Activated naive CD4-positive, alpha-beta T cell treated with anti-CD3 and anti-CD28 coated beads, Interleukin-2, amount 10 ng/mL, durations not matched to agents 7 days and 5 days (primary cell): ENCODE measurements around the gene VRK1.

Experiments used
- CTCF ChIA-PET: fragments of 350-600 bp; sonication (Branson Sonifier 250); formaldehyde crosslinking; loops from one replicate; lab custom pipeline; 2021; ENCODE audit warnings: antibody characterized with exemption; lab: Charles Lee
- DNase-seq: peaks from one replicate; pipeline ENCODE4 v3.0.0-alpha.2; 2020
- H3K27ac Mint-ChIP-seq: one replicate; pipeline ENCODE4 v1.8.0; 2021; ENCODE audit warnings: mild to moderate bottlenecking, moderate library complexity, mixed read lengths
- H3K27me3 Mint-ChIP-seq: one replicate; pipeline ENCODE4 v1.8.0; 2021; ENCODE audit warnings: mild to moderate bottlenecking, mixed read lengths
- H3K36me3 Mint-ChIP-seq: one replicate; pipeline ENCODE4 v1.8.0; 2021; ENCODE audit warnings: mixed read lengths
- H3K4me1 Mint-ChIP-seq: one replicate; pipeline ENCODE4 v1.8.0; 2021; ENCODE audit warnings: mixed read lengths
- H3K4me3 Mint-ChIP-seq: one replicate; pipeline ENCODE4 v1.8.0; 2021; ENCODE audit warnings: mild to moderate bottlenecking, moderate library complexity, mixed read lengths
- H3K9me3 Mint-ChIP-seq: one replicate; pipeline ENCODE4 v1.8.0; 2021; ENCODE audit warnings: mixed read lengths

The VRK1 gene

GRCh38 chr14:96798956-96799355 lies 1.8 kb downstream of the VRK1 start:
- DNase-seq = no peak
- CTCF ChIA-PET = interaction anchor here (1.0 kb wide), 1 partner anchor 27 kb away, joined by 4 read pairs; no protein-coding TSS in a partner anchor
- peaks cover 12% of the 10 kb centered on the region for H3K27me3 Mint-ChIP-seq
- H3K9me3 Mint-ChIP-seq = no peaks in the 10 kb centered on the region
- H3K27ac Mint-ChIP-seq = no peak overlapping the region
- peaks cover 3% of the 10 kb centered on the region for H3K36me3 Mint-ChIP-seq
- H3K4me1 Mint-ChIP-seq = peaks cover 47% of the 10 kb centered on the region
- H3K4me3 Mint-ChIP-seq = peak overlapping the region; percentile 93

GRCh38 chr14:96799489-96800054 lies 2.4 kb downstream of the VRK1 start:
- no peak overlapping the region for H3K27ac Mint-ChIP-seq

GRCh38 chr14:96801931-96802330 lies 4.7 kb downstream of the VRK1 start:
- peaks cover 47% of the 10 kb centered on the region for H3K4me1 Mint-ChIP-seq

More at GRCh38 chr14:96799489-96800054, 2.4 kb downstream of the VRK1 start:
- H3K4me1 Mint-ChIP-seq = peaks cover 53% of the 10 kb centered on the region
- peaks cover 6% of the 10 kb centered on the region for H3K36me3 Mint-ChIP-seq
- no peak for DNase-seq
- H3K27me3 Mint-ChIP-seq = peaks cover 9% of the 10 kb centered on the region
- H3K4me3 Mint-ChIP-seq = no peak overlapping the region
- H3K9me3 Mint-ChIP-seq = no peaks in the 10 kb centered on the region
- CTCF ChIA-PET = interaction anchor here (1.0 kb wide), 1 partner anchor 26 kb away, joined by 4 read pairs; no protein-coding TSS in a partner anchor

GRCh38 chr14:96802963-96803362 lies 5.8 kb downstream of the VRK1 start:
- no peak for DNase-seq
- Mint-ChIP-seq H3K36me3 (peaks cover 17% of the 10 kb centered on the region), H3K9me3 (no peaks in the 10 kb centered on the region), H3K27me3 (no peaks in the 10 kb centered on the region), H3K4me3 (no peak overlapping the region), H3K27ac (no peak overlapping the region), H3K4me1 (peaks cover 43% of the 10 kb centered on the region)
- CTCF ChIA-PET = no interaction called here

More at GRCh38 chr14:96801931-96802330, 4.7 kb downstream of the VRK1 start:
- Mint-ChIP-seq H3K4me3 (no peak overlapping the region), H3K27me3 (no peaks in the 10 kb centered on the region), H3K36me3 (peaks cover 17% of the 10 kb centered on the region), H3K9me3 (no peaks in the 10 kb centered on the region), H3K27ac (no peak overlapping the region)
- DNase-seq = no peak
- CTCF ChIA-PET = interaction anchor here (1.2 kb wide), 1 partner anchor 51 kb away, joined by 6 read pairs; no protein-coding TSS in a partner anchor

GRCh38 chr14:96803958-96804357 lies 6.8 kb downstream of the VRK1 start:
- no peaks in the 10 kb centered on the region for H3K9me3 Mint-ChIP-seq
- no peak for DNase-seq
- H3K36me3 Mint-ChIP-seq = peaks cover 22% of the 10 kb centered on the region
- H3K4me3 Mint-ChIP-seq = no peak overlapping the region
- H3K27me3 Mint-ChIP-seq = no peaks in the 10 kb centered on the region
- H3K27ac Mint-ChIP-seq = no peak overlapping the region
- peaks cover 33% of the 10 kb centered on the region for H3K4me1 Mint-ChIP-seq
- CTCF ChIA-PET = interaction anchor here (0.6 kb wide), 1 partner anchor 33 kb away, joined by 3 read pairs; no protein-coding TSS in a partner anchor

GRCh38 chr14:96804895-96805294 lies 7.7 kb downstream of the VRK1 start:
- H3K27me3 Mint-ChIP-seq = no peaks in the 10 kb centered on the region
- H3K27ac Mint-ChIP-seq = no peak overlapping the region
- CTCF ChIA-PET = no interaction called here
- H3K4me1 Mint-ChIP-seq = peaks cover 29% of the 10 kb centered on the region
- DNase-seq = no peak
- H3K36me3 Mint-ChIP-seq = peaks cover 24% of the 10 kb centered on the region
- no peaks in the 10 kb centered on the region for H3K9me3 Mint-ChIP-seq
- no peak overlapping the region for H3K4me3 Mint-ChIP-seq

GRCh38 chr14:96805956-96806355 lies 8.8 kb downstream of the VRK1 start:
- Mint-ChIP-seq H3K27ac (no peak overlapping the region), H3K4me3 (no peak overlapping the region), H3K36me3 (peaks cover 31% of the 10 kb centered on the region), H3K27me3 (no peaks in the 10 kb centered on the region), H3K9me3 (no peaks in the 10 kb centered on the region), H3K4me1 (peaks cover 23% of the 10 kb centered on the region)
- no peak for DNase-seq
- CTCF ChIA-PET = no interaction called here

- no peak overlapping the region for H3K27ac Mint-ChIP-seq
- H3K27me3 Mint-ChIP-seq = no peaks in the 10 kb centered on the region
- peaks cover 29% of the 10 kb centered on the region for H3K4me1 Mint-ChIP-seq
- DNase-seq = no peak
- peaks cover 34% of the 10 kb centered on the region for H3K36me3 Mint-ChIP-seq
- H3K9me3 Mint-ChIP-seq = no peaks in the 10 kb centered on the region
- H3K4me3 Mint-ChIP-seq = no peak overlapping the region
- CTCF ChIA-PET = no interaction called here
Observed at GRCh38 chr14:96806836-96807235, 9.7 kb downstream of the VRK1 start.

GRCh38 chr14:96808619-96809406 lies 11.6 kb downstream of the VRK1 start:
- H3K27me3 Mint-ChIP-seq = no peaks in the 10 kb centered on the region
- H3K36me3 Mint-ChIP-seq = peaks cover 34% of the 10 kb centered on the region
- H3K9me3 Mint-ChIP-seq = no peaks in the 10 kb centered on the region
- peaks cover 35% of the 10 kb centered on the region for H3K4me1 Mint-ChIP-seq
- CTCF ChIA-PET = no interaction called here
- no peak overlapping the region for H3K27ac Mint-ChIP-seq
- no peak overlapping the region for H3K4me3 Mint-ChIP-seq
- DNase-seq = no peak

- Mint-ChIP-seq H3K27ac (no peak overlapping the region), H3K4me3 (no peak overlapping the region), H3K36me3 (peaks cover 28% of the 10 kb centered on the region), H3K27me3 (no peaks in the 10 kb centered on the region), H3K9me3 (no peaks in the 10 kb centered on the region), H3K4me1 (peaks cover 28% of the 10 kb centered on the region)
- no peak for DNase-seq
- CTCF ChIA-PET = interaction anchor here (0.6 kb wide), 1 partner anchor 391 kb away, joined by 4 read pairs; no protein-coding TSS in a partner anchor
Observed at GRCh38 chr14:96811265-96811664, 14.1 kb downstream of the VRK1 start.

GRCh38 chr14:96811985-96812667 lies 14.9 kb downstream of the VRK1 start:
- no peaks in the 10 kb centered on the region for H3K27me3 Mint-ChIP-seq
- H3K27ac Mint-ChIP-seq = peak overlapping the region; percentile 69
- peaks cover 25% of the 10 kb centered on the region for H3K36me3 Mint-ChIP-seq
- no peaks in the 10 kb centered on the region for H3K9me3 Mint-ChIP-seq
- no peak overlapping the region for H3K4me3 Mint-ChIP-seq
- CTCF ChIA-PET = no interaction called here
- peaks cover 31% of the 10 kb centered on the region for H3K4me1 Mint-ChIP-seq
- DNase-seq = no peak

- no peak for DNase-seq
- no peaks in the 10 kb centered on the region for H3K27me3 Mint-ChIP-seq
- H3K9me3 Mint-ChIP-seq = no peaks in the 10 kb centered on the region
- peaks cover 19% of the 10 kb centered on the region for H3K36me3 Mint-ChIP-seq
- CTCF ChIA-PET = no interaction called here
- H3K27ac Mint-ChIP-seq = no peak overlapping the region
- no peak overlapping the region for H3K4me3 Mint-ChIP-seq
- peaks cover 29% of the 10 kb centered on the region for H3K4me1 Mint-ChIP-seq
Observed at GRCh38 chr14:96816281-96816680, 19.1 kb downstream of the VRK1 start.

- no peak overlapping the region for H3K4me3 Mint-ChIP-seq
Observed at GRCh38 chr14:96817750-96818666, 20.8 kb downstream of the VRK1 start.

More at GRCh38 chr14:96817750-96818666, 20.8 kb downstream of the VRK1 start:
- no peaks in the 10 kb centered on the region for H3K27me3 Mint-ChIP-seq
- H3K9me3 Mint-ChIP-seq = no peaks in the 10 kb centered on the region
- no peak for DNase-seq
- peaks cover 13% of the 10 kb centered on the region for H3K4me1 Mint-ChIP-seq
- H3K27ac Mint-ChIP-seq = no peak overlapping the region
- peaks cover 21% of the 10 kb centered on the region for H3K36me3 Mint-ChIP-seq
- CTCF ChIA-PET = no interaction called here
